Ramos (cell line): ENCODE measurements around the gene USP22.
"Not testable (repeated sequence)": the region's sequence is repeated elsewhere in the genome, so short reads cannot be mapped to it uniquely, and the experiment has no call there.

ENCODE experiments used
- in situ Hi-C: fragments of 300-500 bp; cut with MboI; formaldehyde crosslinking; loops from one replicate; pipeline ENCODE4 v1.14.3; 2022; ENCODE audit warnings: low sequenced_read_pairs; ENCODE audit not compliant: unreplicated experiment

USP22 gene

GRCh38 chr17:21053056-21053455 lies 10.2 kb upstream of the USP22 start:
- in situ Hi-C loops = not testable (repeated sequence)

GRCh38 chr17:21049457-21049856 lies 6.6 kb upstream of the USP22 start:
- in situ Hi-C loops = no loop called here

DNA sequence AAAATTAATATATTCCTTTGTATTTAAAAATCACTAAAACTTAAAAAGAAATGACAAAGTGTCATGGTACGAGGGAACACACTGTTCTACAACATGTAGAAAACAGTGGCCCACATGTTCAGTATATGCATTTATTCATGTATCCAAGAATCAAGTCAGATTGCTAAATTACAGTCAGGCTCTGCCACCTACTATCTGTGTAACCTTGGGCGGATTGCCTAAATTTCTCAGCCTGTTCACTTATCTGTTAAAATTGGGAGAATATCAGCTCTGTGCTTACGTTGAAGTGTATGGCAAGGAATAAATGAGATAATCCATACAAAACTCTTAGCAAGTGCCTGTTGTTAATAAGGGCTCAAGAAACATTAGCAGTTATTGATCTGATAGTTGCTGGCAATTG lies 3.4 kb upstream of the USP22 start:
- in situ Hi-C loops = no loop called here

DNA sequence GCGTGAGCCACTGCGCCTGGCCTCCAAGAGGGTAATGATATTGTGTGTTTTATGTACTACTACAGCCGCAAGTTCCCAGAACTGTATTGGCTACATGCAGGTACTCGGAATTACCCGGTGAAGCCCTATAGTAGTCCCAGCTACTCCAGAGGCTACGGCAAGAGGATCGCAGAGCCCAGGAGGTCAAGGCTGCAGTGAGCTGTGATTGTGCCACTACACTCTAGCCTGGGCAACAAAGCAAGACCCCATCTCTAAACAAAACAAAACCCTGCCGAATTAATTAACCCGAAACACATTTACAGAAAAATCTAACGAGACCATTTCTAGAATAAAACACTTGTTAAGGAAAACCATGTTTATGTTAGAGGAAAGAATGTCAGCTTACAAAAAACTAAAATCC lies 2.2 kb upstream of the USP22 start:
- in situ Hi-C loops = no loop called here

GRCh38 chr17:21043296-21044232 lies 753 bp upstream of the USP22 start:
- in situ Hi-C loops = no loop called here

- in situ Hi-C loops = no loop called here
Observed at GRCh38 chr17:21041741-21042457, 912 bp downstream of the USP22 start.

- in situ Hi-C loops = no loop called here
Observed at GRCh38 chr17:21039839-21040575, 2.8 kb downstream of the USP22 start.

GRCh38 chr17:21037117-21037803 lies 5.6 kb downstream of the USP22 start:
- in situ Hi-C loops = no loop called here

DNA sequence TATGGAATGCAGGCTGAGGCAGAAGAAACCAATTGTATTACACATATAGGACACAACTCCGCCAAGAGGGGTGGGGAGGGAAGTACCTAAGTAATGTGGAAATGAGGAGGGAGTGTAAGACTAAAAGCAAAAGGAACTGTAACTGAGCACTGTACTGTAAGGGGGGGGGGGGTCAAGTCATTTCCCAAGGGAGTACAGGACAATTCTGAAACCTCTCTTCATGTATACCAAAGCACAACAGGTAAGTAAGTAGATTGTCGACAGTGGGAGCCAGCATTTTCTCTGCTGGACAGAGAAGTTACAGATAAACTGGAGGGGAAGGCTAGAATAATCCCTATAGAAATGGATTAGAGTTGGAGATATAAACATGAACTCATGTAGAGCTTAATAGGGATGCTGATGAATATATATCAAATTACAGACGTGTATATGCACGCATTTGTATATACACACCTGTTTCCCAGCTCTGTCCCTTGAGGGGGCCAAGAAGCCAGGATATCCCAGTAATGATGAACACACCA lies 6.4 kb downstream of the USP22 start:
- in situ Hi-C loops = no loop called here

GRCh38 chr17:21035406-21035805 lies 7.4 kb downstream of the USP22 start:
- in situ Hi-C loops = no loop called here

- in situ Hi-C loops = no loop called here
Observed at GRCh38 chr17:21034340-21035235, 8.2 kb downstream of the USP22 start.

DNA sequence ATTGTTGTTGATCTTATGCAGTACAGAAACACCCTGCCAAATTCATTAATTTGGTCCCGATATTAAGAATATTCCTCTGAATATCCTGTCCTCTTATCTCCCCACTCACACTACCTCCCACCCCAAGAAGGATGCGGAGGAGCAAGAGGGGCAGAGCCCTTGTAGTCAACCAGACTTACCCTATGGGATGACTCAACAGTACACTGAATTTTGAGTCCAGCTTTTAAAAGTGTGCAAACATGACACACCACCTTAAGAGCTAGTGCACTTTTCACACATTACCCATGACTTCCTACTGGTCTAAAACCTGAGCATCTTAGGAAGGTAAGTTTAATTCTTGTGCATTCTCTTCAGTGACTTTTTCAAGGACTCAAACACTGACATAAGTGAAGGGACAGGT lies 9.5 kb downstream of the USP22 start:
- in situ Hi-C loops = no loop called here

- in situ Hi-C loops = no loop called here
Observed at GRCh38 chr17:21031756-21032396, 10.9 kb downstream of the USP22 start.

- in situ Hi-C loops = no loop called here
Observed at GRCh38 chr17:21030375-21030774, 12.4 kb downstream of the USP22 start.

GRCh38 chr17:21029515-21029914 lies 13.3 kb downstream of the USP22 start:
- in situ Hi-C loops = no loop called here

DNA sequence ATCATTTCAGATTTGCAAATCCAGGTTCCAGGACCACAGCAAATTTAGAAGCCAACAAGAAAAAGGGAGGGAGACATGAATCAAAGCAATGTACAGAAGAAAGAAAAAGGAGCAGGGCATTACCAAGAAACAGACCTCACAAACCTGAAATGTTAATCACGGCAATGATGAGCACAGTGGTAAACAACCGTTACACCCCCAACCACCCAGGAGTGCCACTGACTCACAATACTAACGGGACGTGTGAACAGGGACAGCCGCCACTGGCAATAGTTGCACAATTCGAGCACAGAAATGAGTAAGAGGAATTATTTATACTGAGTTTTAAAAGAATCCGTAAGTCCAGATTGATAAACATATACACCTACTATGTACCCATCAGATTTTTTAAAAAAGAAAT lies 13.8 kb downstream of the USP22 start:
- in situ Hi-C loops = no loop called here

DNA sequence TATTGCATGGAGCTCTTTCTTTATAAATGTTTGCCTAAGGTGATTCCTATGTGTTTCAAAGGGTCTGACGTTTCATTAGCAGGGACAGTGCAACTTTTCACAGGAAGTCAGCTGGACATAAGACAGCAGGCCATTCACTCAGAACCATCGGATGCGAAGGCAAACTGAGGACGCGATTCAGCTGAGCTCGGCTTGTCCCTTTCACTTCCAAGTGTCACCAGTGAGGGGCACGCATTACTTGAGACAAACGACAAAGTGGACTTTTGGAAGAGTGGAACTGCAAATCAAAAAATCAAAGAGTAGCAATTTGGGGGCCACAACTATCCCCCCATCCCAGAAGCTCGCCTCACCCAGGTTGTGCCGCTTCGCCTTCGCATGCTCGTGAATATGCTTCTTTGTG lies 14.6 kb downstream of the USP22 start:
- in situ Hi-C loops = no loop called here

GRCh38 chr17:21027031-21027430 lies 15.8 kb downstream of the USP22 start:
- in situ Hi-C loops = no loop called here

- in situ Hi-C loops = no loop called here
Observed at GRCh38 chr17:21025451-21025850, 17.4 kb downstream of the USP22 start.
